ENCODE data around the gene ADAR. TPM values are rescaled to one million over a fixed set of nuclear protein-coding genes. Genes with fewer than 3 reads are reported as not detected.

The ADAR gene
- total RNA-seq, 1 experiment from 2014 or later = 221 TPM

DNA sequence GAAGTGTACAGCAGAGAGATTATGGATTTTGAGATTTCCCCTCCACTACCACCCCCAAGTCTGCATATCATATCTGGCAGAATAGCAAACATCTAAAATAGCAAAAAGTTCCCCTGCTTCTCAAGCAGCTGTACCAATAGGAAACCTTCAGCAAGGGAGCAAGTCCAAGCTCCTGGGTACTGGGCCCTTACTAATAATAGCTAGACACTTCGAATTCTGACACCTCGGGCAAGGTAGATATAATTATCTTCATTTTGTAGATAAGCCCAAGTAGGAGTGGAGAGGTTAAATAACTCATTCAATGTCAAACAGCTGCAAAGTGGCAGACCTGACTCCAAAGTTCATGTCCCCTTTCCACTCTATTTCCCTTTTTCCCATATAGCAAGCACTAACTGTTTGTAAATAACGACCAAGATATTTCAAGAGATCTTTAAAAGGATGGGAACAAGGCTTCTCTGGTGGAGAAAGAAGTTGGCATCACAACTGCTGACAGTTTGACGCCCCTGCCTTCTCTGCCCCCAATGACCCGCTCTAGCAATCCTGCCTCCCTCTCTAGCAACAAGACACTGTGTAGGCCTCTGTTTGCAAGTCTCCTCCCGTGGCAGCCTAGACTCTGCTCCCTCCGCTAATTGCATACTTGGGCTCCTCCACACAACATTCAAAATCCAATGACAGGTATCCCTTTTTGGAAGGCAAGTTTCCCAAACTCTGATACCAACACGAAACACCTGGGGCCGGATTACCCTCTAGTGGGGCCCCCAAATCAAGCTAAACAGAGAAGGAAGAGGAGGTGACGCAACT is 18.7 kb upstream of the ADAR start:
- TF ChIP-seq ZBTB21 (CRISPR knock-in tag; IDR thresholded peaks at IDR 0.05; ENCODE audit: borderline replicate concordance) (no peak), RORB (CRISPR knock-in tag; IDR thresholded peaks at IDR 0.05) (no peak), NFATC4 (CRISPR knock-in tag; IDR thresholded peaks at IDR 0.05) (no peak), PRDM15 (CRISPR knock-in tag; IDR thresholded peaks at IDR 0.05) (no peak), ZNF317 (CRISPR knock-in tag; IDR thresholded peaks at IDR 0.05; ENCODE audit: borderline replicate concordance, low read depth) (no peak), ATF1 (CRISPR knock-in tag; IDR thresholded peaks at IDR 0.05) (no peak), SOX15 (CRISPR knock-in tag; IDR thresholded peaks at IDR 0.05) (no peak), GABPB1 (CRISPR knock-in tag; IDR thresholded peaks at IDR 0.05) (peak; percentile 85; the same call in 1 of the 2 replicates)
- TF ChIP-seq, protein P1, sequence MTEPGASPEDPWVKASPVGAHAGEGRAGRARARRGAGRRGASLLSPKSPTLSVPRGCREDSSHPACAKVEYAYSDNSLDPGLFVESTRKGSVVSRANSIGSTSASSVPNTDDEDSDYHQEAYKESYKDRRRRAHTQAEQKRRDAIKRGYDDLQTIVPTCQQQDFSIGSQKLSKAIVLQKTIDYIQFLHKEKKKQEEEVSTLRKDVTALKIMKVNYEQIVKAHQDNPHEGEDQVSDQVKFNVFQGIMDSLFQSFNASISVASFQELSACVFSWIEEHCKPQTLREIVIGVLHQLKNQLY (CRISPR knock-in tag; IDR thresholded peaks at IDR 0.05) = no peak
- Mint-ChIP-seq H3K4me1 (peaks cover 19% of the 10 kb centered on the region), H3K36me3 (peaks cover 13% of the 10 kb centered on the region), H3K9me3 (peaks cover 21% of the 10 kb centered on the region), H3K4me3 (peak overlapping the region; percentile 95), H3K27me3 (ENCODE audit: low read depth) (no peaks in the 10 kb centered on the region), H3K27ac (peak overlapping the region; percentile 96)
- ATAC-seq (peak; percentile 38), DNase-seq (ENCODE audit: low spot score) (no peak)
- CTCF ChIA-PET = interaction anchor here (0.6 to 2.6 kb wide), 5 partner anchors 17 to 351 kb away, joined by 3 to 6 read pairs (median 4); no protein-coding TSS in a partner anchor
- POLR2A ChIA-PET = interaction anchor here (0.9 to 1.5 kb wide), 5 partner anchors 15 to 60 kb away, joined by 3 to 7 read pairs (median 6); partner anchors contain the start of genes ADAR and CHRNB2

DNA sequence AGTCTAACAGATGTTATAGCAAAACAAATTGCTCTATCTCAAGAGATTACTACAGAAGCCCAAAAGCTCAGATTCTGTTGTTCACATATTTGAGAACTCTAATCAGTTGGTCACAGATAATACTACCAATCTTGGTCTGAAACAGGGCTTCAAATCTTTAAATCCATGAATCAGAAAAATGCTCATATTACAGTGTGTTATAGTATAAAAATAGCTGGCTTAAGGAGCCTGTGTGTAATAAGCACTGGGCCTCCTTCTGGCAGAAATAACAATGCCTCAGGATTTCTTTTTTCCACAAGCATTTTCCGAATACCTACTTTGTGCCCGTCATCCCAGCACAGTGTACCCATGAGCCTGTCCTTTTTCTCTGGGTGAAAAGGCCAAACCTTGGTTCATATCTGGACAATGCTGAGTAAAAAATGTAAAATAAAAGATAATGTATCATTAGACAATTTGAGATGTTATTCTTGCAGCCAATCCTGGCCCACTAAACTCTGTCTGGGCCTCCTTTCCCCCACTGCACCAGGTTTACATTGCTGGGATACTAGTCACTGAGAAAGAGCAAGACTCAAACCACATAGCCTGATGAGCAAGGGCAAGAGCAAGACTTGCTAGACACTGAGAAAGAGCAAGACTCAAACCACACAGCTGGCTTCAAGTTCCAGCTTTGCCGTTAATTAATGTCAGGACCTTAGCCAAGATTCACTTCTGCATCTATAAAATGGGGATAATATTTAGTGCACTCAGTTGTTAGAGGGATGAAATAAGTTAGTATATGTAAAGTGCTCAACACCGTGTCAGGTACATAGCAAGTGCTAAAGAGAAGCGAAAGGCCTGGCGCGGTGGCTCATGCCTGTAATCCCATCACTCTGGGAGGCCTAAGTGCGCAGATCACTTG is 17.0 kb upstream of the ADAR start:
- Mint-ChIP-seq H3K27me3 (ENCODE audit: low read depth) (no peaks in the 10 kb centered on the region), H3K4me1 (peaks cover 21% of the 10 kb centered on the region), H3K27ac (peak overlapping the region; percentile 27; the same call in 1 of the 2 replicates), H3K4me3 (no peak overlapping the region), H3K9me3 (peaks cover 16% of the 10 kb centered on the region), H3K36me3 (peaks cover 10% of the 10 kb centered on the region)
- ChIA-PET CTCF (interaction anchor here (1.0 kb wide), 1 partner anchor 13 kb away, joined by 3 read pairs; no protein-coding TSS in a partner anchor), POLR2A (interaction anchor here (0.6 kb wide), 1 partner anchor 176 kb away, joined by 3 read pairs; no protein-coding TSS in a partner anchor)
- DNase-seq (ENCODE audit: low spot score) (no peak), ATAC-seq (no peak)
- TF ChIP-seq, protein P2, sequence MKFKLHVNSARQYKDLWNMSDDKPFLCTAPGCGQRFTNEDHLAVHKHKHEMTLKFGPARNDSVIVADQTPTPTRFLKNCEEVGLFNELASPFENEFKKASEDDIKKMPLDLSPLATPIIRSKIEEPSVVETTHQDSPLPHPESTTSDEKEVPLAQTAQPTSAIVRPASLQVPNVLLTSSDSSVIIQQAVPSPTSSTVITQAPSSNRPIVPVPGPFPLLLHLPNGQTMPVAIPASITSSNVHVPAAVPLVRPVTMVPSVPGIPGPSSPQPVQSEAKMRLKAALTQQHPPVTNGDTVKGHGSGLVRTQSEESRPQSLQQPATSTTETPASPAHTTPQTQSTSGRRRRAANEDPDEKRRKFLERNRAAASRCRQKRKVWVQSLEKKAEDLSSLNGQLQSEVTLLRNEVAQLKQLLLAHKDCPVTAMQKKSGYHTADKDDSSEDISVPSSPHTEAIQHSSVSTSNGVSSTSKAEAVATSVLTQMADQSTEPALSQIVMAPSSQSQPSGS (CRISPR knock-in tag; IDR thresholded peaks at IDR 0.05; ENCODE audit: borderline replicate concordance, low read depth) = no peak
- TF ChIP-seq OVOL2 (CRISPR knock-in tag; IDR thresholded peaks at IDR 0.05; ENCODE audit: borderline replicate concordance) = no peak
- TF ChIP-seq, protein P1 (CRISPR knock-in tag; IDR thresholded peaks at IDR 0.05) = no peak
- TF ChIP-seq PRRX2 (CRISPR knock-in tag; IDR thresholded peaks at IDR 0.05) = no peak
- TF ChIP-seq NFE2L1 (CRISPR knock-in tag; IDR thresholded peaks at IDR 0.05) = no peak
- no peak for TF ChIP-seq FOXJ3 (CRISPR knock-in tag; IDR thresholded peaks at IDR 0.05; ENCODE audit: borderline replicate concordance)
- TF ChIP-seq, protein P3, sequence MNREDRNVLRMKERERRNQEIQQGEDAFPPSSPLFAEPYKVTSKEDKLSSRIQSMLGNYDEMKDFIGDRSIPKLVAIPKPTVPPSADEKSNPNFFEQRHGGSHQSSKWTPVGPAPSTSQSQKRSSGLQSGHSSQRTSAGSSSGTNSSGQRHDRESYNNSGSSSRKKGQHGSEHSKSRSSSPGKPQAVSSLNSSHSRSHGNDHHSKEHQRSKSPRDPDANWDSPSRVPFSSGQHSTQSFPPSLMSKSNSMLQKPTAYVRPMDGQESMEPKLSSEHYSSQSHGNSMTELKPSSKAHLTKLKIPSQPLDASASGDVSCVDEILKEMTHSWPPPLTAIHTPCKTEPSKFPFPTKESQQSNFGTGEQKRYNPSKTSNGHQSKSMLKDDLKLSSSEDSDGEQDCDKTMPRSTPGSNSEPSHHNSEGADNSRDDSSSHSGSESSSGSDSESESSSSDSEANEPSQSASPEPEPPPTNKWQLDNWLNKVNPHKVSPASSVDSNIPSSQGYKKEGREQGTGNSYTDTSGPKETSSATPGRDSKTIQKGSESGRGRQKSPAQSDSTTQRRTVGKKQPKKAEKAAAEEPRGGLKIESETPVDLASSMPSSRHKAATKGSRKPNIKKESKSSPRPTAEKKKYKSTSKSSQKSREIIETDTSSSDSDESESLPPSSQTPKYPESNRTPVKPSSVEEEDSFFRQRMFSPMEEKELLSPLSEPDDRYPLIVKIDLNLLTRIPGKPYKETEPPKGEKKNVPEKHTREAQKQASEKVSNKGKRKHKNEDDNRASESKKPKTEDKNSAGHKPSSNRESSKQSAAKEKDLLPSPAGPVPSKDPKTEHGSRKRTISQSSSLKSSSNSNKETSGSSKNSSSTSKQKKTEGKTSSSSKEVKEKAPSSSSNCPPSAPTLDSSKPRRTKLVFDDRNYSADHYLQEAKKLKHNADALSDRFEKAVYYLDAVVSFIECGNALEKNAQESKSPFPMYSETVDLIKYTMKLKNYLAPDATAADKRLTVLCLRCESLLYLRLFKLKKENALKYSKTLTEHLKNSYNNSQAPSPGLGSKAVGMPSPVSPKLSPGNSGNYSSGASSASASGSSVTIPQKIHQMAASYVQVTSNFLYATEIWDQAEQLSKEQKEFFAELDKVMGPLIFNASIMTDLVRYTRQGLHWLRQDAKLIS (CRISPR knock-in tag; IDR thresholded peaks at IDR 0.05; ENCODE audit: borderline replicate concordance) = no peak
- no peak for TF ChIP-seq ZNF317 (CRISPR knock-in tag; IDR thresholded peaks at IDR 0.05; ENCODE audit: borderline replicate concordance, low read depth)
- TF ChIP-seq NR2C2 (CRISPR knock-in tag; IDR thresholded peaks at IDR 0.05) = no peak
- no peak for TF ChIP-seq ATF6 (CRISPR knock-in tag; IDR thresholded peaks at IDR 0.05)
- no peak for TF ChIP-seq SMAD3 (CRISPR knock-in tag; IDR thresholded peaks at IDR 0.05; ENCODE audit: borderline replicate concordance)
- TF ChIP-seq ZNF138 (CRISPR knock-in tag; conservative IDR thresholded peaks at IDR 0.05) = no peak

All from WTC11 (cell line).